H1 (cell line): ENCODE data around the gene OGDH. TPM values are rescaled to one million over a fixed set of nuclear protein-coding genes. Genes with fewer than 3 reads are reported as not detected.

Experiments
- GTF2F1 ChIP-seq: IDR thresholded peaks from 2 replicates; pipeline ENCODE4 v1.6.1; 2012; ENCODE audit warnings: low read depth, low read length, improper control_type of control experiment, borderline replicate concordance
- NRF1 ChIP-seq: IDR thresholded peaks from 2 replicates; pipeline ENCODE4 v1.6.1; 2011; ENCODE audit warnings: mild to moderate bottlenecking, low read depth, low read length, improper control_type of control experiment
- SP2 ChIP-seq: IDR thresholded peaks from 2 replicates; pipeline ENCODE4 v1.6.1; 2012; ENCODE audit warnings: mild to moderate bottlenecking, low read length, inconsistent platforms
- polyA plus RNA-seq, 7 experiments: library from polyadenylated mRNA; depleted of rRNA in 3 of 7; stranded (reverse) in 5 of 7; unstranded in 2 of 7; fragments of >200 nt in 5 of 7; fragments of 200-250 nt in 2 of 7; gene quantifications; 1 replicate in 5 of 7; 2 replicates in 1 of 7; 4 replicates in 1 of 7; pipeline versions ENCODE4 v1.2.1 to v1.2.3, GENCODE V29; 2011 to 2013; ENCODE audit warnings: missing spikeins in 2 of 7, mixed read lengths in 2 of 7
- total RNA-seq: library from RNA; stranded (reverse); fragmentation: NEBNext Ultra II Directional; extraction: Animal tissue kit (Norgen Biotek cat#: 25700); gene quantifications from 2 replicates; pipeline ENCODE4 v1.2.1, GENCODE V29; 2021

The OGDH gene
- total and polyA plus RNA-seq, 2 of the 8 experiments (the other 6 are each of a cell fraction or from before 2014, with no cell fraction given), result 71.6 to 91.6 TPM

DNA sequence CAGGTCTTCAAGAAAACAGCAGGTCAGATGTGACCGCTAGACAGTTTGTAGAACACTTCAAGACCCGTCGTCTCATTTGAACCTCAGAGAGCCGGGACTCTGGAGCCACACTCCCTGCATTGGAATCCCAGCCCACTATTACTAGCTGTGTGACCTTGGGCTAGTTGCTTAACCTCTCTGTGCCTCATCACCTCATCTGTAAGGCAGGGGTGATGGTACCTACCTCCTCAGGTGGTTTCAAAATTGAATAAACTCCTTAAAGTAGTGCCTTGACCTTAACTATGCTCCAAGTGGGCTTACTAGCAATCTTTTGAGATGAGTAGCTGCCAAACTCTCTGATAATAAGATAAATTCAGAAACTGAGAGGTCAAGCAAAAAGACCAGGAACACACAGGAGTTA is 43.8 kb downstream of the OGDH start (continued):
- no peak for TF ChIP-seq SP2
- TF ChIP-seq NRF1, result no peak
- TF ChIP-seq GTF2F1, result no peak
